Measurements from ENCODE around the gene TIGD7. TPM values are rescaled to one million over a fixed set of nuclear protein-coding genes. Genes with fewer than 3 reads are reported as not detected.

TIGD7 gene
- total and polyA plus RNA-seq, 2 of the 13 experiments (the other 11 are each of a cell fraction or from before 2014, with no cell fraction given) = not detected

- peak; percentile 74 for TF ChIP-seq ZHX2 (IDR thresholded peaks at IDR 0.05; ENCODE audit: low read depth)
- no peak for TF ChIP-seq ZHX2 (CRISPR knock-in tag; IDR thresholded peaks at IDR 0.05; ENCODE audit: borderline replicate concordance)
- TF ChIP-seq ZNF597 (CRISPR knock-in tag; IDR thresholded peaks at IDR 0.05) = no peak
- no peak for TF ChIP-seq MTA3 (CRISPR knock-in tag; IDR thresholded peaks at IDR 0.05)
- no peak for TF ChIP-seq NONO (IDR thresholded peaks at IDR 0.05)
- peak; percentile 76; the same call in 1 of the 2 replicates for TF ChIP-seq NONO (CRISPR knock-in tag; conservative IDR thresholded peaks at IDR 0.05)
- 0 out of 2 replicates have a peak, but pooled peaks have one; percentile 16 for TF ChIP-seq HOMEZ (CRISPR knock-in tag; IDR thresholded peaks at IDR 0.05; ENCODE audit: low read depth)
- no peak for TF ChIP-seq TCF12 (IDR thresholded peaks at IDR 0.05)
- TF ChIP-seq TCF12 (CRISPR knock-in tag; IDR thresholded peaks at IDR 0.05) = peak; percentile 69; the same call in 1 of the 2 replicates
- no peak for TF ChIP-seq JUN (CRISPR knock-in tag; IDR thresholded peaks at IDR 0.05)
- peak; percentile 81 for TF ChIP-seq ZNF605 (CRISPR knock-in tag; IDR thresholded peaks at IDR 0.05)
- no peak for TF ChIP-seq ZNF644 (CRISPR knock-in tag; IDR thresholded peaks at IDR 0.05; ENCODE audit: low read depth)
- peak; percentile 96; the same call in 1 of the 2 replicates for TF ChIP-seq ZNF230 (CRISPR knock-in tag; IDR thresholded peaks at IDR 0.05)
- no peak for TF ChIP-seq HNRNPH1 (optimal IDR thresholded peaks at IDR 0.05; ENCODE audit: low read depth, low read length)
- no peak; the same call in 1 of the 2 replicates for TF ChIP-seq KDM5A (IDR thresholded peaks at IDR 0.05; ENCODE audit: borderline replicate concordance, low read length)
- no peak for TF ChIP-seq ZNF550 (CRISPR knock-in tag; IDR thresholded peaks at IDR 0.05; ENCODE audit: borderline replicate concordance)
- no peak for TF ChIP-seq SAFB2 (CRISPR knock-in tag; IDR thresholded peaks at IDR 0.05; ENCODE audit: borderline replicate concordance, low read depth)
- TF ChIP-seq TFDP1 (CRISPR knock-in tag; IDR thresholded peaks at IDR 0.05; ENCODE audit: borderline replicate concordance) = peak; percentile 87; the same call in 1 of the 2 replicates
- TF ChIP-seq ZNF703 (CRISPR knock-in tag; IDR thresholded peaks at IDR 0.05; ENCODE audit: borderline replicate concordance) = peak; percentile 33; the same call in 1 of the 2 replicates
- no peak for TF ChIP-seq HHEX (CRISPR knock-in tag; IDR thresholded peaks at IDR 0.05)
- TF ChIP-seq HNRNPL (IDR thresholded peaks at IDR 0.05; ENCODE audit: low read depth, low read length) = no peak
Observed at GRCh38 chr16:3282730-3283542, 22.3 kb downstream of the TIGD7 start, which contains the start of gene ZNF263 (continued).

Measured in HepG2 (cell line).